SJSA1 (cell line): ENCODE data around the gene GLCE. TPM values are rescaled to one million over a fixed set of nuclear protein-coding genes. Genes with fewer than 3 reads are reported as not detected.
"Not testable (repeated sequence)": the region's sequence is repeated elsewhere in the genome, so short reads cannot be mapped to it uniquely, and the experiment has no call there.

Experiments
- DNase-seq, 2 experiments: peaks; one replicate each; pipeline ENCODE4 v3.0.0-alpha.2; 2015 to 2020; ENCODE audit warnings: low spot score in 2 of 2, low read depth in 1 of 2
- H3K27ac ChIP-seq: fragments of 250-450 bp; sonication (Bioruptor Pico); 2 replicates; pipeline ENCODE4 v1.5.1; 2020; ENCODE audit warnings: mild to moderate bottlenecking, moderate library complexity
- H3K27me3 ChIP-seq: fragments of 250-450 bp; sonication (Bioruptor Pico); replicated peaks from 2 replicates; pipeline ENCODE4 v1.5.1; 2020; ENCODE audit warnings: mild to moderate bottlenecking, moderate library complexity
- H3K36me3 ChIP-seq: fragments of 250-450 bp; sonication (Bioruptor Pico); 2 replicates; pipeline ENCODE4 v1.5.1; 2020; ENCODE audit warnings: mild to moderate bottlenecking
- H3K4me1 ChIP-seq: fragments of 250-450 bp; sonication (Bioruptor Pico); replicated peaks from 2 replicates; pipeline ENCODE4 v1.6.1; 2021; ENCODE audit warnings: mild to moderate bottlenecking
- H3K4me3 ChIP-seq: fragments of 250-450 bp; sonication (Bioruptor Pico); 2 replicates; pipeline ENCODE4 v1.5.1; 2020; ENCODE audit warnings: mild to moderate bottlenecking
- H3K9me3 ChIP-seq: fragments of 250-450 bp; sonication (Bioruptor Pico); replicated peaks from 2 replicates; pipeline ENCODE4 v1.5.1; 2020; ENCODE audit warnings: mild to moderate bottlenecking
- total RNA-seq: library from RNA; depleted of rRNA; stranded (reverse); fragments of >200 nt; shearing (Covaris generic); gene quantifications from 2 replicates; pipeline ENCODE4 v1.2.3, GENCODE V29; 2014

GLCE gene
- total RNA-seq, 1 experiment from 2014 or later, result 40.4 TPM

- DNase-seq, result no peak
- H3K27ac ChIP-seq, result no peak overlapping the region
- H3K4me1 ChIP-seq, result peaks cover 6% of the 10 kb centered on the region
- H3K4me3 ChIP-seq, result no peak overlapping the region
- H3K36me3 ChIP-seq, result no peaks in the 10 kb centered on the region
- no peaks in the 10 kb centered on the region for H3K9me3 ChIP-seq
- no peaks in the 10 kb centered on the region; the same call in 1 of the 2 replicates for H3K27me3 ChIP-seq
Observed at GRCh38 chr15:69145149-69145693, 15.2 kb upstream of the GLCE start.

DNA sequence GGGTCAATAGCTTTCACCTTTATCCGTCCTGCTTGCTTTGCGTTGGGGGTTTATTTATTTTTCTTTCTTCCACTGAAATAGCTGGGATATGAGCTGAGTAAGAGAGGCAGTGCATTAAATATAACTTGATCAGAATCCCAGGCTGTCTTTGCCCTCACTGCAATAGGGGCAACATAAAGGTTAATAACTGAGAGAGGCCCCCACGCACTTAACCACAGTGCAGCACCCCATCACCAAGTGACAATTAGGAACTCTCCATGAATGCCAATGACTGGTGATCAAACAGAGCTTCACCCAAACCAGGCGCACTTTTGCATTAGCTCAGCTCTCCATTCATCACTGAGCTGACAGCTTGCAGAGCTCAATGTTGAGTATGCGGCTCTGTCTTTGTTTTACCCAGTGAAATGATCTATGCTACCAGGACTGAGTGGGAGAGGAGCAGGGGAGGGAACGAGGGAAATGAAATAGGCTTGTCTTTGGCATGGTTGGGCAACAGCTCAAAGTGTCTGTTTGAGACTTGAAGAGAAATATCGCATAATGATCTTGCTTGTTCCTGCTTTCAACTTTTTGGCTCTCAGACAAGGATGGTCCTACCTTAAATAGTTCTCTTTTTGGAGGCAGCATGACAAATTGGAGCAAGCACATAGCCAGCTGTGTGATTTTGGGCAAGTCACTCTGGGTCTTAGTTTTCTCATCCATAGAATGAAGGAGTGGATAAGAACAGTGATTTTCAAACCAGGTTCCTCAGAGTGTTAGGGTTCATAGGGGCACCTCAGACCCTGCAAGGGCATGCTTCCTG is 14.5 kb upstream of the GLCE start:
- DNase-seq, result no peak
- Histone ChIP-seq H3K36me3 (no peaks in the 10 kb centered on the region), H3K4me1 (peaks cover 5% of the 10 kb centered on the region), H3K27ac (no peak overlapping the region), H3K9me3 (no peaks in the 10 kb centered on the region), H3K4me3 (no peak overlapping the region), H3K27me3 (no peaks in the 10 kb centered on the region)

DNA sequence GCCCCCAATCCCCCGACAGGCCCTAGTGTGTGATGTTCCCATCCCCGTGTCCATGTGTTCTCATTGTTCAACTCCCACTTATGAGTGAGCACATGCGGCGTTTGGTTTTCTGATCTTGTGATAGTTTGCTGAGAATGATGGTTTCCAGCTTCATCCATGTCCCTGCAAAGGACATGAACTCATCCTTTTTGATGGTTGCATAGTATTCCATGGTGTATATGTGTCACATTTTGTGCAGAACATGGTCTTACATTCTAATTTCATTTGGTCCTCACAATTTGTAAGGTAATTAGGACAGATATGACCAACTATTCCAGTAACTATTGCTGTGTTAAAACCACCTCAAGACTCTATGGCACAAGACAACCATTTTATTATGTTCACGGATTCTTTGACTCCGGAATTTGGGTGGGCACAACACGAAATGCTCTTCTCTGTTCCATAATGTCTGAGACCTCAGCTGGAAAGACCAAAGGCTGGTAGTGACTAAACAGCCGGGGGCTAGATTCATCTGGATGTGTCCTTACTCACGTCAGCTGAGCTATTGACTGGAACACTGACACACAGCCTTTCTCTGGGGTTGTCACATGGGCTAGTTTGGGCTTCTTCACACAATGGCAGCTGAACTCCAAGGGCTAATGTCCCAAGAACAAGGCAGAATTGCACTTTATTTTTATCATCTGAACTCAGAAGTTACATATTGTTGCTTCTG is 13.6 kb upstream of the GLCE start:
- no peak for DNase-seq
- H3K36me3 ChIP-seq, result no peaks in the 10 kb centered on the region
- H3K4me3 ChIP-seq, result no peak overlapping the region
- no peaks in the 10 kb centered on the region for H3K9me3 ChIP-seq
- no peaks in the 10 kb centered on the region; the same call in 1 of the 2 replicates for H3K4me1 ChIP-seq
- no peaks in the 10 kb centered on the region for H3K27me3 ChIP-seq
- H3K27ac ChIP-seq, result no peak overlapping the region

DNA sequence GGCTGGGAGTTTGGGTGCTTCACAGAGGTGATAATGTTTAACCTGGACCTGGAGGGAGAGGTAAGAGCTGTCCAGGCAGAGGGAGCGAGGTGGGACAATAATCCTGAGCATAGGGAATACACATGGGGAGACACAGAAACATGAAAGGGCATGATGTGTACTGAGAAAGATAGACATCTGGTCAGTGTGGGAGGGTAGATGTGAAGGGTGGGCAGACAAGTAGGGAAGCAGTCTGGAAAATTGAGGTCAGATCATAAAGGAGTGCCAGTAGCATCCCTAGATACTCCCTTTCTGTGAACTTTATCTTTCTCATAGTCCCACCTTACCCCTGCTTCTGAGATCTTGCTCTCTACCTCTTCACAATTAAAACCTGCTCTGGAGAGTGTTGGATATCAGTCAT is 12.0 kb upstream of the GLCE start:
- no peak for DNase-seq
- H3K4me3 ChIP-seq, result no peak overlapping the region

DNA sequence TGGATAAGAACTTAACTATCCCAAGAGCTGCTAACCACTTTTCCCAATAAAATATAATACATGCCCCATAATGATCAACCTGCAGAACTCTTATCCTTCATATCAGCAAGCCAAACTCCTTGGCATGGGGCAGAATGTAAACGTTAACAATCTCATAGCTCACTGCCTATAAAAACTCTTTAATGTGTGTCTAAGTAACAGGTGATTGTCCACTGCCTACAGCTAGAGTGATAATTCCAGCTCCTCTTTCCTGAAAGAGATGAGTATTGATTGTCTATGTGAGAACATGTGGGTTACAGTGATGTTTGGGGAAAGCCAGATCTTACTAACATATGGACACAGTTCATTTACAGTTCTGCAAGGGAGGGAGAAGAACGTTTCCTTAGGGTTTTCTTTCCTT is 11.3 kb upstream of the GLCE start:
- H3K9me3 ChIP-seq, result no peaks in the 10 kb centered on the region
- no peak overlapping the region for H3K4me3 ChIP-seq
- H3K27me3 ChIP-seq, result no peaks in the 10 kb centered on the region
- no peaks in the 10 kb centered on the region for H3K36me3 ChIP-seq
- no peak for DNase-seq
- peaks cover 6% of the 10 kb centered on the region for H3K4me1 ChIP-seq
- no peak overlapping the region for H3K27ac ChIP-seq

More for the DNA sequence above, 12.0 kb upstream of the GLCE start:
- Histone ChIP-seq H3K27ac (no peak overlapping the region), H3K9me3 (no peaks in the 10 kb centered on the region), H3K4me1 (no peaks in the 10 kb centered on the region; the same call in 1 of the 2 replicates), H3K36me3 (no peaks in the 10 kb centered on the region), H3K27me3 (no peaks in the 10 kb centered on the region)

GRCh38 chr15:69149803-69150202 is 10.6 kb upstream of the GLCE start:
- DNase-seq, result no peak
- Histone ChIP-seq H3K27ac (no peak overlapping the region), H3K36me3 (no peaks in the 10 kb centered on the region), H3K4me3 (no peak overlapping the region), H3K27me3 (no peaks in the 10 kb centered on the region), H3K9me3 (no peaks in the 10 kb centered on the region), H3K4me1 (peaks cover 13% of the 10 kb centered on the region)

GRCh38 chr15:69150336-69150735 is 10.1 kb upstream of the GLCE start:
- H3K27me3 ChIP-seq, result no peaks in the 10 kb centered on the region
- H3K4me1 ChIP-seq, result peaks cover 18% of the 10 kb centered on the region
- no peaks in the 10 kb centered on the region for H3K36me3 ChIP-seq
- no peaks in the 10 kb centered on the region for H3K9me3 ChIP-seq
- H3K27ac ChIP-seq, result no peak overlapping the region
- DNase-seq, result no peak
- no peak overlapping the region for H3K4me3 ChIP-seq

GRCh38 chr15:69150841-69151240 is 9.6 kb upstream of the GLCE start:
- Histone ChIP-seq H3K27ac (no peak overlapping the region), H3K27me3 (no peaks in the 10 kb centered on the region), H3K4me3 (no peak overlapping the region), H3K9me3 (no peaks in the 10 kb centered on the region), H3K4me1 (peaks cover 22% of the 10 kb centered on the region), H3K36me3 (no peaks in the 10 kb centered on the region)
- DNase-seq, result no peak

DNA sequence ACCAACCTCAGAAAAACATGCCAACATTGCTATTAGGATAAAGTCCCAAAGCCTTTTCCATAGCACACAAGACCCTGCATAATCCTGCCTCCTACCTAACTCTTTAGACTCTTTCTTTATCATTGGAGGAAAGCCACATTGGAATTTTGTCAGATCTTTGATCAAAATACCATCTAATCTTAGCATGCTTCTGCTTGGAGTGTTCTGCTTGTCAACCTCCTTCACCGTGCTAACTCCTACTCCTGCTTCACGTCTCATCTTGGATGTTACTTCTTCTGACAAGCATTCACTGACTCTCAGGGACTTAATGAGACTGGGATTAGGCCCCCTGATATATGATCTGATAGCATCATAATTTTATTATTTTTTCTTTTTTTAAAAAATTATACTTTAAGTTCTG is 7.4 kb upstream of the GLCE start:
- DNase-seq, result no peak
- Histone ChIP-seq H3K27ac (no peak overlapping the region), H3K9me3 (no peaks in the 10 kb centered on the region), H3K27me3 (no peaks in the 10 kb centered on the region), H3K4me1 (peaks cover 22% of the 10 kb centered on the region), H3K36me3 (no peaks in the 10 kb centered on the region), H3K4me3 (no peak overlapping the region)

DNA sequence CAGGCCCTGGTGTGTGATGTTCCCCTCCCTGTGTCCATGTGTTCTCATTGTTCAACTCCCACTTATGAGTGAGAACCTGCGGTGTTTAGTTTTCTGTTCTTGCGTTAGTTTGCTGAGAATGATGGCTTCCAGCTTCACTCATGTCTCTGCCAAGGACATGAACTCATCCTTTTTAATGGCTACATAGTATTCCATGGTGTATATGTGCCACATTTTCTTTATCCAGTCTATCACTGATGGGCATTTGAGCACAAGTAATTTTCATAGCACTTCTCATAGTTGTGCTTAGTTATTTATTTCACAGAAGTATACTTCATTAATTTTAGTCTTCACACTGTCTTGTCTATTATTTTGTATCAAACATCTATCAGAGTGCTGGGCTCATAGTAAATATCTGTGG is 6.8 kb upstream of the GLCE start:
- H3K4me3 ChIP-seq, H3K36me3 ChIP-seq, H3K27me3 ChIP-seq, H3K27ac ChIP-seq, H3K9me3 ChIP-seq, DNase-seq: not testable (repeated sequence)
- H3K4me1 ChIP-seq, result peaks cover 22% of the 10 kb centered on the region

- no peak for DNase-seq
- H3K27me3 ChIP-seq, result no peaks in the 10 kb centered on the region
- no peak overlapping the region for H3K4me3 ChIP-seq
- H3K4me1 ChIP-seq, result peaks cover 22% of the 10 kb centered on the region
- H3K27ac ChIP-seq, result no peak overlapping the region; the same call in 1 of the 2 replicates
- H3K36me3 ChIP-seq, result no peaks in the 10 kb centered on the region
- no peaks in the 10 kb centered on the region for H3K9me3 ChIP-seq
Observed at GRCh38 chr15:69154078-69154477, 6.4 kb upstream of the GLCE start.

DNA sequence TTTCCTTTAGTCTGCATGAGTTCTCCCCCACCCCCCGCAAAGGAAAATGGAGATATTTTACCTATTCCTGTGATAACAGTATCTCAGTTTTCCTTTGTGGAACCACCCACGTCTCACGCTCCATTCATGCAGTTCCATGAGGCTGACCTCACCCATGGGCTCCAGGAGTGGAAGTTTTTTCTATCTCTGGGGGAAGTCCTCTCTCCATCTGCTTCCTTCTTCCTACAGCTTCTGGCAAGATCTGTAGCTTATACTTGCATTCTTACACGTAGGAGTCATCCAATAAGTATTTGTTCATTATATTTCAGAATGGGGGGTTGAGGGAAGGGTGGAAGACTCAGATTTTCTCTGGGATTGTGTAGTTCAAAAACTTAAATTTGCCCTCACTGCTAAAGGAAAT is 5.8 kb upstream of the GLCE start:
- Histone ChIP-seq H3K9me3 (no peaks in the 10 kb centered on the region), H3K27ac (no peak overlapping the region; the same call in 1 of the 2 replicates), H3K36me3 (no peaks in the 10 kb centered on the region), H3K4me3 (no peak overlapping the region), H3K27me3 (no peaks in the 10 kb centered on the region), H3K4me1 (peaks cover 23% of the 10 kb centered on the region)
- DNase-seq, result peak in 1 of 2 experiments; percentile 49

DNA sequence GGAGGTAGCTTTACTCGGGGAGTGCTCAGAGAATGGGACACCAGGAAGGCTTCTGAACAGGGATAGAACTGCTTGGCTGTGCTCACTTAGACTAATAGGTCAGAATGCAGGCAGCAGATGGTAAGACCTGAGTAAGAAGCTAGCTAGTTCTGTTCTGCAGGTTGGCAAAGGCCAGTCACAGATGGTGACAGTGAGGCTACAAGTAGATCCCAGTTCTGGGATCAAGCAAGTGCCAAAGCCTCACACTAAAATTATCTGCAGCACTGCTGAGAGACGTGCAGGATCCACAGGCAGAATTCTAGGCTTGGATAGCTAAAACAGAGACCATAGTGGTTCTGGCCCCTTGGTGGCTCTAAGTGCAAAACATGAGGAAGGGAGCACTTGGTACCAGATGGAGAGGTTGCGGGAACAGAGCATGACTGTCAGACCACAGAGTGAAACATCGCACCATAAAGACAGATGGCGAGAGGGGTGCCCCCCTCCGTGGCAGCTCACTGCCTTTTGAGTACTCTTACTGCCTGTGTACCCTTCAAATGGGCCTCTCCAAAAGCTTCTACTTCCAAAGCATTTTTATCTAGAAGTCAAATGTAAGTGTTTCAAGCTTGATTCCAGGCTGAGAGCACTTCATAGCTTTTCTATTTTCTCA is 3.6 kb upstream of the GLCE start:
- no peaks in the 10 kb centered on the region for H3K9me3 ChIP-seq
- no peaks in the 10 kb centered on the region for H3K27me3 ChIP-seq
- H3K36me3 ChIP-seq, result peaks cover 3% of the 10 kb centered on the region; the same call in 1 of the 2 replicates
- no peak for DNase-seq
- no peak overlapping the region for H3K4me3 ChIP-seq
- peaks cover 28% of the 10 kb centered on the region for H3K4me1 ChIP-seq
- H3K27ac ChIP-seq, result no peak overlapping the region
